ENCODE measurements around the gene RAP1GAP2.
"Not testable (repeated sequence)": the region's sequence is repeated elsewhere in the genome, so short reads cannot be mapped to it uniquely, and the experiment has no call there.

The RAP1GAP2 gene

GRCh38 chr17:2978116-2978515 lies 181.9 kb downstream of the RAP1GAP2 start:
- no peak for DNase-seq

GRCh38 chr17:2978991-2979390 lies 182.8 kb downstream of the RAP1GAP2 start:
- DNase-seq, result no peak

DNA sequence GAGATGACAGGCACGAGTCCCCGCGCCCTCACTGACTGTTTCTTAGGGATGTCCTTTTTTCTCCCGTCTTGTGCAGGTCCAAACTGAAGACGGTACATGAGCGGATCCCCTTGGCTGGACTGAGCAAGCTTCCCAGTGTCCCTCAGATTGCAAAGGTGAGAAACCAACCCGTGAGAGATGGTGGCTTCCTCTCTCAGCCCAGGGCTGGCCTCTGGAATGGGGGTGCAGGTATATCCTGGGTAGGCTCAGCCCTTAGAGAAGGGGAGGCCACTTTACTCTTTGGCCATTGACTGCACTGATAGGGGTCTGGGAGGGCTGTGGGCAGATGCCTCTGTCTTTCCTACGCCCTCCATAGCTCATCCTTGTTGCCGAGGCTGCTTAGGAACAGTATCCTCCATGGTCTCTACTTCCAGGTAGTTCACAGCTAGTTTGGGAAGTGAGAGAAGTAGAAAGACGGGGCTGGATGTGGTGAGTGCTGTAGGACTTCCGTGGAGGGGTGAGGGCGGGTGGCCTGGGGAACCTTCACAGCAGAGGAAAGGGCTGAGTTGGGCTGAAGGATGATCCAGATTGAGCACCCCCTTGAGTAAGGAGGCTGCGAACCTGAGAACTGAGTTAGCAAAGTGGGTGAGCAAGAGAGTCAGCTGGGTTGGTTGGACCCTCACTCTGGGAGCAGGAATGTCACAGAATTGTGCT lies 184.1 kb downstream of the RAP1GAP2 start:
- no peak for DNase-seq

- no peak for DNase-seq
Measured at GRCh38 chr17:2980904-2981246, 184.6 kb downstream of the RAP1GAP2 start.

DNA sequence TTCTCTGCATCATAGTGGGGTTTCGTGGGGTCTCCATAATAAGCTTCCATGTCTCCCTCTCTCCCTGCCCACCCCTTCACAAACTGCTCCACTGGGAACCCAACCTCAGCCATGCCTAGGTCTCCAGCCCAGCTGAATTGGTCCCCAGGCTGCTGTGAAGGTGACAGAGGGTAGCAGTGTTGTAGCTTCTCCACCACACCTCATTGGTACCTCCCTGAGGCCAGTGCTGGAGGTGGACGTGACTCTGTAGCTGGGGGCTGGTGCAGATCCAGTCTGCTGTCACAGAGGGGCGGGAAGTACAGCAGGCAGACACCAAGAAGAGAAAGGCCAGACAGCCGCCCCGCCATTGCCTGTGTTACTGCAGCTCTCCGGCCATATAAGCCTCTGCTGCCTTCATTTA lies 185.1 kb downstream of the RAP1GAP2 start:
- no peak for DNase-seq

DNA sequence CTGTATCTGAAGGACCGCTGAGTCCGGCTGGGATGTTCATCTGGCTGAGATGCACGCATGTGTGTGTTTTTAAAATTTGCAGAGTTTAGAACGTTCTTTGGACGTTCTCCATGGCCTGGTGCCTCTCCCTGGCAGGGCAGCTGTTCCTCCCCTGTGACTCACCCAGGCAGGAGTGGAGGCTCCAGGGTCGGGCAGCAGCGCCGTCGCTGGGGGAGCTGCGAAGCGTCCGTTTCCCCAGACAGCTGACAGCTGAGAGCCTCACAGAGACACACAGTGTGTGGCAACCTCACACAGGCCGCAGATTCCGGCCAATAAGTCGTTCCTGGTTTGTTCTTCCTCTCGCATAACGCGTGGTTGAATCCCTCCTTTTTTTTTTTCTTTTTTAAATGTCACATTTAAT lies 186.6 kb downstream of the RAP1GAP2 start:
- DNase-seq, result no peak

- no peak for DNase-seq
Measured at GRCh38 chr17:2983255-2983654, 187.0 kb downstream of the RAP1GAP2 start.

DNA sequence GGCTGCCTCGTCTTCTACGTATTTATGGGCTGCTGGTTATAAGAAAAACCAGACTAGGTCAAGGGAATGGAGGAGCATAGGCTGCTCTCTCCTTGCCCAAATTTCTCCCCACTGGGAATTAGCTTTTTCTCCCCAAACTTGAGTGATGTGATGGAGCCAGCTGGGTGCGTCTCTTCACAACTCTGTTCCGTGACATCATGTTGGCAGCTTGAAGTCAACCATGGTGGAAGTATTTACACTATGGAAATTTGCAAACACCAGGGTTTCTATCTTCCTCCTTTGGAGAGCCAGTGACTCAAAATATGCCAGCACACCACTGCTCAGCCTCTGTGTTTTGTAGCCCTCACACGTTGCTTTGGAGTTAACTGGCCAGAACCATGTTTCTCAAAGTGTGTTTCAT lies 189.1 kb downstream of the RAP1GAP2 start:
- no peak for DNase-seq

- no peak for DNase-seq
Measured at GRCh38 chr17:2986925-2987324, 190.7 kb downstream of the RAP1GAP2 start.

GRCh38 chr17:2989396-2989795 lies 193.2 kb downstream of the RAP1GAP2 start:
- DNase-seq, result not testable (repeated sequence)

- no peak for DNase-seq
Measured at GRCh38 chr17:2989855-2990254, 193.6 kb downstream of the RAP1GAP2 start.

DNA sequence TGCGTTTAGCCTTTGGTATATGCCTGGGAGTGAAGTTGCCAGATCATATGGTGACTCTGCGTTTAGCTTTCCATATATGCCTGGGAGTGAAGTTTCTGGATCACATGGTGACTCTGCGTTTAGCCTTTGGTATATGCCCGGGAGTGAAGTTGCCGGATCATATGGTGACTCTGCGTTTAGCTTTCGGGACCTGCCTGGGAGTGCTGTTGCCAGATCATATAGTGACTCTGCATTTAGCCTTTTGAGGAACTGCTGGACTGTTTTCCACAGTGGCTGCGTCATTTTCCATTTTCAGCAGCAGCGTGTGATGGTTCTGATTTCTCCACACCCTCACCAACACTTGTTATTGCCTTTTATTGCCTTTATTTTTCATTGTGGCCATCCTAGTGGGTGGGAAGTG lies 194.2 kb downstream of the RAP1GAP2 start:
- DNase-seq, result no peak

- DNase-seq, result not testable (repeated sequence)
Measured at GRCh38 chr17:2991396-2992180, 195.3 kb downstream of the RAP1GAP2 start.

DNA sequence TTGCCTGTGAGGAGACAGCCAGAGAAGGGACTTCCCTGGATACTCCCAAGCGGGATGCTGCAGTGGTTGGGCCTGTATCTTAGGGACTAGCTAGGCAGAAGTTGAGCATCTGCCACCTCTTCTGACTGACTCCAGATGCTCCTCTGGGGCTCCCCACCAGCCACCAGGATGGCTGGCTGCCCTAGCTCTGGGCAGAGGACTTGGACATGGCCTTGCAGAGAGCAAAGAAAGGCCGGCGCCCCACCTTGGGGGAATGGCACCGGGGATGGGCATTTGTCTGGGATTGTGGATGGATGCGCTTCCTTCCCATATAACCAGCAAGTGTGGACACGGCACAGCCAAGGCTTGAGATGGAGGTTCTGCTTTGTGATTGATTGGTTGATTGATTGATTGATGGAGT lies 198.2 kb downstream of the RAP1GAP2 start:
- no peak for DNase-seq

GRCh38 chr17:2995377-2995776 lies 199.1 kb downstream of the RAP1GAP2 start:
- no peak for DNase-seq

- DNase-seq, result no peak
Measured at GRCh38 chr17:2995886-2996809, 199.9 kb downstream of the RAP1GAP2 start.

DNA sequence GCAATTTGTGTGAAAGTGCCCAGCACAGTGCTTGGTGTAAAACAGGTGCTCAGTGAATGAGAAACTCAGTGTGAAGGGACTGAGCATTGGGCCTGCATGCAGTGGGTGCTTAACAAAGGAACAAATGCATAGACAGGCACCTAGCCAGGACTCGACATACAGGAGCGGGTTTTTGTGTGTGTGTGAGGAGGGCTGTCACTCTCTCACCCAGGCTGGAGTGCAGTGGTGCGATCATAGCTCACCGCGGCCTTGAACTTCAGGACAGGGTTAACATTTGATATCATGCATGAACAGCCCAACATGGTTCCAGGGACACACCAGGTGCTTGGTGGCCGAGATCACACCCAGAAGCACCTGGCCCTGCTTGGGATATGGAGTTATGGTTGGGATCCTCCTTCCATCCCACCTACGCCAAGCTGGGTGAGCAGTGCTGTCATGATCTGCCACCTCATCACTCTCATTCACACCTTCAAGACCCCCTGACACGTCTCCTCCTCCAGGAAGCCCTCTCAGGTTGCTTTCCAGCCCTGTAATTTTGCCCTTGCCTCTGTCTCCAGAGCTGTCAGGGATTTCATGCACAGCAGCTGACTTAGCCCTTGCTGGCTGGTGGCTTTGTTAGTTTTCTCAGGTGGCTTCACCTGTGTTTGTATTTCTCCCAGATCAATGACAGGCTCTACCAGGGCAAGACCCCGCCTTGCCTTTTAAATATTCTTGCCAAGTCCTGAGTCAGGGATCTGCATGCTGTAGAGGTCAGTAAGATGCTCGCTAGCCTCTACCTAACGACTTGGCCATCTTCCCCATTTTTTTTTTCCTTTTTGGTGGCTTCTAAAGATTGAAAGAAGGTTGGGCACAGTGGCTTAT lies 200.8 kb downstream of the RAP1GAP2 start:
- no peak for DNase-seq

- DNase-seq, result not testable (repeated sequence)
Measured at GRCh38 chr17:2998469-2998901, 202.2 kb downstream of the RAP1GAP2 start.

- no peak for DNase-seq
Measured at GRCh38 chr17:3002538-3003295, 206.5 kb downstream of the RAP1GAP2 start.

DNA sequence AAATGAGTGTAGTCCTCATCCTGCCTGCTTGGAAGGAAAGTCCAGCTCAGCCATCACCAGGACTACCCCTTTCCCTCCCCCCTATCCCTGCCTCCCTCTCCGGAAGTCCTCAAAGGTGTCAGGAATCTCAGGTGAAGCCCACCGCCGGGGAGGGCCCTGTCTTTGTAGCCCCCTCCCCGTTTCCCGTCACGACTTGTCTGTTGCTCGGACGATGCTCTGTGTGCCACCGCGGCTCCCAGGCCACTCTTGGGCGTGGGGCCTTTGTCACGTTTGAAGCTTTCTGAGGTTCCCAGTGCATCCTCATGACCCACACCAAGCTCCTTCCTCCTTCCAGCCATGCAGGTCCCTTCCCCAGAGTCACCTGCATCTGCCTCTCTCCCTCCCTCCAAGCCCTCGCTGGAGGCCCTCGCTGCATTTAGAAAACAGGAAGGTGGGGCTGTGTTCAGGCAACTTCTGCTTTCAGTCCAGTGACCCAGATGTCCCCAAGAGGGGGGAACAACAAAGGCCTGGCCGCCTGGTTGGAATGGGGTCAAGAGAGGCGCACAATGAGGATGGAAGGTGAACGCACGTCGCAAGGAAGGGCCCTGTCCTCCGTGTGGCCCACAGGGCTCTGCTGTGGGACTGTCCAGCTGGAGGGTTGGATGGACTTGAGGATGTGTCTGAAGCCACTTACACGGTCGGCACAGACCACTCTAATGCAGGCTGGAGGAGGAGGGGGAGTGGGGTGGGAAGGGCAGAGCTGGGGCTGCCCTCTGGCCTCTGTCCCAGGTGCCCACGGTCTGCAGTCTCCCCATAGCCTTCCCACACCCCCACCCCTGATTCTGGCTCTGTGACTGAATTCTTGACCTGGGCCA lies 207.3 kb downstream of the RAP1GAP2 start:
- no peak for DNase-seq
